ENCODE results near the gene ZNF668. TPM values are rescaled to one million over a fixed set of nuclear protein-coding genes. Genes with fewer than 3 reads are reported as not detected.

ZNF668 gene
- total and polyA plus RNA-seq, 2 of the 13 experiments (the other 11 are each of a cell fraction or from before 2014, with no cell fraction given) = 3.8 to 9.8 TPM

DNA sequence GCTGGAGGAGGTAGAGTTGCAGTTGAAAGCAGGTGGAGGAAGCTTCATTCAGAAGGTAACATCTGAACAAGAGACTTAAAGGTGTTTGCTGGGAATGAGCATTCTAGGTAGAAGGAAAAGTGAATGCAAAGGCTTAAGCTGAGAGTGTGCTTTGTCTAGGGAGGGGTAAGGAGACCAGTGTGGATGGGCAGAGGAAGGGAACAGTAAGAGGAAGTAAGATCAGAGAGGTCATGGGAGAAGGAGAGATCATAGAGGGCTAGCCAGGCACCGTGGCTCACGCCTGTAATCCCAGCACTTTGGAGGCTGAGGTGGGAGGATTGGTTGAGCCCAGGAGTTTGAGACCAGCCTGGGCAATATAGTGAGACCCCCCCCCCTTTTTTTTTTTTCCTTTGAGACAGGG, 37.3 kb downstream of the ZNF668 start:
- H3K27ac ChIP-seq (ENCODE audit: extremely low read length, insufficient read depth, low read length) = no peak overlapping the region
- peaks cover 20% of the 10 kb centered on the region for H3K4me1 ChIP-seq (ENCODE audit: insufficient read depth, low read length)
- H3K79me2 ChIP-seq (ENCODE audit: insufficient read depth, low read length) = peaks cover 5% of the 10 kb centered on the region
- DNase-seq (ENCODE audit: low spot score) (no peak), ATAC-seq (no peak), FAIRE-seq (no peak)
- WGBS (ENCODE audit: low lambda C conversion rate) = 65% methylated on average over 2 of the region's 2 CpGs
- peaks cover 4% of the 10 kb centered on the region; the same call in 1 of the 2 replicates for H4K20me1 ChIP-seq (ENCODE audit: insufficient read depth, low read length)
- no peak overlapping the region for H3K4me2 ChIP-seq (ENCODE audit: low read depth, low read length)
- in situ Hi-C loops (cut with HindIII; ENCODE audit: extremely low pct_ligation_motif_present, low pct_unique_long_range_greater_than_20kb) = no loop called here
- H3K36me3 ChIP-seq (replicated peaks in 1 of 2; ENCODE audit: control insufficient read depth in 1 of 2, insufficient read depth in 2 of 2, low read length in 2 of 2) = peaks cover 0 to 20% of the 10 kb centered on the region in 2 experiments; a peak in 4 of 5 replicates
- intact Hi-C loops (cut with micrococcal nuclease; ENCODE audit: unreplicated experiment) = no loop called here
- no peak overlapping the region for H3K9ac ChIP-seq (ENCODE audit: insufficient read depth, low read depth, low read length)
- no peak overlapping the region for H2AFZ ChIP-seq (ENCODE audit: low read length)
- BruUV-seq (replicated peaks) = no TSS peak
- no peaks in the 10 kb centered on the region; a peak in 1 of 5 replicates for H3K27me3 ChIP-seq (ENCODE audit: control insufficient read depth in 1 of 2, insufficient read depth in 2 of 2, low read length in 2 of 2)
- CTCF ChIA-PET (ENCODE audit: low intra/inter-chr PET ratio, low total read pairs) = no interaction called here
- H3K4me3 ChIP-seq (replicated peaks in 1 of 3; ENCODE audit: insufficient read depth in 1 of 3, low read depth in 2 of 3, low read length in 3 of 3) = no peak overlapping the region
- H3K9me3 ChIP-seq (ENCODE audit: low read length) = no peaks in the 10 kb centered on the region
- POLR2A ChIA-PET = no interaction called here
- no peak for TF ChIP-seq ZFX (CRISPR knock-in tag; IDR thresholded peaks at IDR 0.05; ENCODE audit: low read depth)
- TF ChIP-seq, protein P1, sequence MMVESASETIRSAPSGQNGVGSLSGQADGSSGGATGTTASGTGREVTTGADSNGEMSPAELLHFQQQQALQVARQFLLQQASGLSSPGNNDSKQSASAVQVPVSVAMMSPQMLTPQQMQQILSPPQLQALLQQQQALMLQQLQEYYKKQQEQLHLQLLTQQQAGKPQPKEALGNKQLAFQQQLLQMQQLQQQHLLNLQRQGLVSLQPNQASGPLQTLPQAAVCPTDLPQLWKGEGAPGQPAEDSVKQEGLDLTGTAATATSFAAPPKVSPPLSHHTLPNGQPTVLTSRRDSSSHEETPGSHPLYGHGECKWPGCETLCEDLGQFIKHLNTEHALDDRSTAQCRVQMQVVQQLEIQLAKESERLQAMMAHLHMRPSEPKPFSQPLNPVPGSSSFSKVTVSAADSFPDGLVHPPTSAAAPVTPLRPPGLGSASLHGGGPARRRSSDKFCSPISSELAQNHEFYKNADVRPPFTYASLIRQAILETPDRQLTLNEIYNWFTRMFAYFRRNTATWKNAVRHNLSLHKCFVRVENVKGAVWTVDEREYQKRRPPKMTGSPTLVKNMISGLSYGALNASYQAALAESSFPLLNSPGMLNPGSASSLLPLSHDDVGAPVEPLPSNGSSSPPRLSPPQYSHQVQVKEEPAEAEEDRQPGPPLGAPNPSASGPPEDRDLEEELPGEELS (CRISPR knock-in tag; IDR thresholded peaks at IDR 0.05) = no peak
- TF ChIP-seq TRIM22 (IDR thresholded peaks at IDR 0.05) = no peak
- TF ChIP-seq DMAP1 (CRISPR knock-in tag; IDR thresholded peaks at IDR 0.05) = no peak
- TF ChIP-seq MYC (CRISPR knock-in tag; IDR thresholded peaks at IDR 0.05; ENCODE audit: borderline replicate concordance) = no peak
- TF ChIP-seq ZBTB34 (CRISPR knock-in tag; IDR thresholded peaks at IDR 0.05) = no peak
- TF ChIP-seq DNMT3B (CRISPR knock-in tag; conservative IDR thresholded peaks at IDR 0.05) = no peak
- TF ChIP-seq, protein P2, sequence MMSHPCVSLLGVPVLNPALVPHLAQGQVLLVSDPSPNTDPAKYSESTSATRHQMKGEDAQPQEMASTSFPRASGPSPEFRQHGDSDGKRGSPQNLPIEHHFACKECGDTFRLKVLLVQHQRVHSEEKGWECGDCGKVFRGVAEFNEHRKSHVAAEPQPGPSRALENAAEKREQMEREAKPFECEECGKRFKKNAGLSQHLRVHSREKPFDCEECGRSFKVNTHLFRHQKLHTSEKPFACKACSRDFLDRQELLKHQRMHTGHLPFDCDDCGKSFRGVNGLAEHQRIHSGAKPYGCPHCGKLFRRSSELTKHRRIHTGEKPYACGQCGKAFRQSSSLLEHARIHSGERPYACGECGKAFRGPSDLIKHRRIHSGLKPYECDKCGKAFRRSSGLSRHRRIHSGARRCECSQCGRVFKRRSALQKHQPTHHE (CRISPR knock-in tag; IDR thresholded peaks at IDR 0.05; ENCODE audit: borderline replicate concordance) = no peak
- TF ChIP-seq, protein P3, sequence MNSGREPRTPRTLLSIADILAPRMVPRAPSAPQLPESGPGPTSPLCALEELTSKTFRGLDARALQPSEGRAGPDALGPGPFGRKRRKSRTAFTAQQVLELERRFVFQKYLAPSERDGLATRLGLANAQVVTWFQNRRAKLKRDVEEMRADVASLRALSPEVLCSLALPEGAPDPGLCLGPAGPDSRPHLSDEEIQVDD (CRISPR knock-in tag; IDR thresholded peaks at IDR 0.05; ENCODE audit: borderline replicate concordance) = no peak
- no peak for TF ChIP-seq SRY (CRISPR knock-in tag; IDR thresholded peaks at IDR 0.05)
- no peak for TF ChIP-seq IKZF5 (CRISPR knock-in tag; IDR thresholded peaks at IDR 0.05)
- TF ChIP-seq ZNF17 (CRISPR knock-in tag; IDR thresholded peaks at IDR 0.05) = no peak
- TF ChIP-seq TARDBP (CRISPR knock-in tag; IDR thresholded peaks at IDR 0.05) = no peak
- no peak for TF ChIP-seq JUNB (CRISPR knock-in tag; IDR thresholded peaks at IDR 0.05; ENCODE audit: borderline replicate concordance)
- no peak for TF ChIP-seq ZNF7 (CRISPR knock-in tag; IDR thresholded peaks at IDR 0.05)
- no peak for TF ChIP-seq KLF12 (CRISPR knock-in tag; IDR thresholded peaks at IDR 0.05; ENCODE audit: borderline replicate concordance)
- TF ChIP-seq TBL1XR1 (IDR thresholded peaks at IDR 0.05; ENCODE audit: borderline replicate concordance, low read length, partially characterized antibody) = no peak
- TF ChIP-seq, protein P4, sequence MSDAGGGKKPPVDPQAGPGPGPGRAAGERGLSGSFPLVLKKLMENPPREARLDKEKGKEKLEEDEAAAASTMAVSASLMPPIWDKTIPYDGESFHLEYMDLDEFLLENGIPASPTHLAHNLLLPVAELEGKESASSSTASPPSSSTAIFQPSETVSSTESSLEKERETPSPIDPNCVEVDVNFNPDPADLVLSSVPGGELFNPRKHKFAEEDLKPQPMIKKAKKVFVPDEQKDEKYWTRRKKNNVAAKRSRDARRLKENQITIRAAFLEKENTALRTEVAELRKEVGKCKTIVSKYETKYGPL (CRISPR knock-in tag; IDR thresholded peaks at IDR 0.05) = no peak

Measured in HepG2 (cell line).